Activated T-cell treated with anti-CD3 and anti-CD28 coated beads, Interleukin-2, amount 50 U/mL, for 72 hours (primary cell): ENCODE measurements around the gene UPF3A. TPM values are rescaled to one million over a fixed set of nuclear protein-coding genes. Genes with fewer than 3 reads are reported as not detected.
A peak's percentile ranks its signal among the peaks of the same experiment; 100 is the strongest.
"Not testable (repeated sequence)": the region's sequence is repeated elsewhere in the genome, so short reads cannot be mapped to it uniquely, and the experiment has no call there.

ENCODE experiments used
- ATAC-seq, 2 donors: fragments of 150-1000 bp; cut with Tn5 transposase; replicated peaks in 1 of 2; 2 replicates each; pipeline ENCODE4 v1.10.0; 2021; ENCODE audit warnings: moderate library complexity in 2 of 2, mild to moderate bottlenecking in 1 of 2
- DNase-seq, 2 donors: peaks; one replicate each; pipeline ENCODE4 v3.0.0; 2021 to 2022; ENCODE audit warnings: mixed read lengths in 1 of 2
- H3K27ac Mint-ChIP-seq: one replicate; pipeline ENCODE4 v1.8.0; 2022; ENCODE audit warnings: mild to moderate bottlenecking, moderate library complexity, mixed read lengths
- H3K27me3 Mint-ChIP-seq: one replicate; pipeline ENCODE4 v1.8.0; 2022; ENCODE audit warnings: low read depth, mixed read lengths
- H3K36me3 Mint-ChIP-seq, 2 donors: one replicate each; pipeline ENCODE4 v1.8.0; 2022; ENCODE audit warnings: mixed read lengths in 2 of 2, mild to moderate bottlenecking in 1 of 2; ENCODE audit not compliant: insufficient read depth in 2 of 2
- H3K4me1 Mint-ChIP-seq: one replicate; pipeline ENCODE4 v1.8.0; 2022; ENCODE audit warnings: low read depth, mixed read lengths
- H3K4me3 Mint-ChIP-seq, 2 donors: one replicate each; pipeline ENCODE4 v1.8.0; 2022; ENCODE audit warnings: mild to moderate bottlenecking in 2 of 2, mixed read lengths in 2 of 2, moderate library complexity in 2 of 2
- H3K9me3 Mint-ChIP-seq, 2 donors: one replicate each; pipeline ENCODE4 v1.8.0; 2022; ENCODE audit warnings: mixed read lengths in 2 of 2
- total RNA-seq, 2 donors: library from RNA; stranded (reverse); gene quantifications; one replicate each; pipeline ENCODE4 v1.2.3, GENCODE V29; 2022

UPF3A gene
- total RNA-seq, 2 donors from 2014 or later: 66.4 to 81.5 TPM

- Mint-ChIP-seq H3K27me3 (no peaks in the 10 kb centered on the region), H3K4me3 (peak within 1 kb of the TSS; percentile 86 to 87), H3K27ac (peak within 1 kb of the TSS; percentile 87), H3K9me3 (no peaks in the 10 kb centered on the region), H3K36me3 (peaks cover 4 to 8% of the 10 kb centered on the region in 2 donors), H3K4me1 (peaks cover 65% of the 10 kb centered on the region)
- ATAC-seq (peak; percentile 83 to 86), DNase-seq (peak; percentile 95 to 97)
These were observed 32.9 kb downstream of the UPF3A start, which contains the start of gene CHAMP1 for GRCh38 chr13:114314074-114314912. Gene CHAMP1 (plus strand): TSS chr13:114314503. CDS start chr13:114323843, 9,340 bp downstream.

- H3K27ac Mint-ChIP-seq: peak overlapping the region; percentile 48
- no peaks in the 10 kb centered on the region for H3K9me3 Mint-ChIP-seq
- no peak for ATAC-seq
- peaks cover 9 to 16% of the 10 kb centered on the region in 2 donors for H3K36me3 Mint-ChIP-seq
- DNase-seq: no peak
- no peaks in the 10 kb centered on the region for H3K27me3 Mint-ChIP-seq
- H3K4me1 Mint-ChIP-seq: peaks cover 74% of the 10 kb centered on the region
- peak overlapping the region; percentile 86 to 87 for H3K4me3 Mint-ChIP-seq
These were observed 33.8 kb downstream of the UPF3A start for GRCh38 chr13:114315074-114315785.

- DNase-seq (no peak), ATAC-seq (no peak)
- peaks cover 15 to 37% of the 10 kb centered on the region in 2 donors for H3K36me3 Mint-ChIP-seq
- no peaks in the 10 kb centered on the region for H3K27me3 Mint-ChIP-seq
- no peaks in the 10 kb centered on the region for H3K9me3 Mint-ChIP-seq
- peak overlapping the region; percentile 12 to 56 for H3K4me3 Mint-ChIP-seq
- peak overlapping the region; percentile 91 for H3K27ac Mint-ChIP-seq
- H3K4me1 Mint-ChIP-seq: peaks cover 89% of the 10 kb centered on the region
These were observed 37.2 kb downstream of the UPF3A start for GRCh38 chr13:114318624-114319023.

- peaks cover 93% of the 10 kb centered on the region for H3K4me1 Mint-ChIP-seq
- H3K36me3 Mint-ChIP-seq: peaks cover 21 to 45% of the 10 kb centered on the region in 2 donors
- no peaks in the 10 kb centered on the region for H3K27me3 Mint-ChIP-seq
- H3K9me3 Mint-ChIP-seq: no peaks in the 10 kb centered on the region
- H3K27ac Mint-ChIP-seq: peak overlapping the region; percentile 91
- H3K4me3 Mint-ChIP-seq: peak overlapping the region; percentile 8 to 12
- ATAC-seq: no peak
- no peak for DNase-seq
These were observed 38.1 kb downstream of the UPF3A start for GRCh38 chr13:114319441-114319913.

- Mint-ChIP-seq H3K36me3 (peaks cover 23 to 48% of the 10 kb centered on the region in 2 donors), H3K27me3 (no peaks in the 10 kb centered on the region), H3K9me3 (no peaks in the 10 kb centered on the region), H3K27ac (peak overlapping the region; percentile 91), H3K4me3 (peak overlapping the region in 1 of 2 donors; percentile 12), H3K4me1 (peaks cover 95% of the 10 kb centered on the region)
- ATAC-seq (no peak), DNase-seq (no peak)
These were observed 38.7 kb downstream of the UPF3A start for GRCh38 chr13:114320065-114320464.

GRCh38 chr13:114321256-114321655, 39.9 kb downstream of the UPF3A start:
- Mint-ChIP-seq H3K27me3 (no peaks in the 10 kb centered on the region), H3K9me3 (no peaks in the 10 kb centered on the region), H3K36me3 (peaks cover 26 to 51% of the 10 kb centered on the region in 2 donors), H3K27ac (no peak overlapping the region), H3K4me1 (peaks cover 95% of the 10 kb centered on the region), H3K4me3 (no peak overlapping the region)
- no peak for DNase-seq
- ATAC-seq: no peak

- peaks cover 26 to 51% of the 10 kb centered on the region in 2 donors for H3K36me3 Mint-ChIP-seq
- no peak for DNase-seq
- peak overlapping the region in 1 of 2 donors; percentile 76 for H3K4me3 Mint-ChIP-seq
- no peaks in the 10 kb centered on the region for H3K27me3 Mint-ChIP-seq
- H3K9me3 Mint-ChIP-seq: no peaks in the 10 kb centered on the region
- H3K4me1 Mint-ChIP-seq: peaks cover 84% of the 10 kb centered on the region
- H3K27ac Mint-ChIP-seq: no peak overlapping the region
- ATAC-seq: peak; percentile 46 to 55
These were observed 41.9 kb downstream of the UPF3A start for GRCh38 chr13:114323349-114323748.

- Mint-ChIP-seq H3K4me1 (peaks cover 74% of the 10 kb centered on the region), H3K36me3 (peaks cover 26 to 49% of the 10 kb centered on the region in 2 donors), H3K27me3 (no peaks in the 10 kb centered on the region), H3K27ac (peak overlapping the region; percentile 88), H3K9me3 (no peaks in the 10 kb centered on the region), H3K4me3 (peak overlapping the region; percentile 20 to 76)
- ATAC-seq: peak; percentile 45 to 79
- peak in 1 of 2 donors; percentile 11 for DNase-seq
These were observed 42.9 kb downstream of the UPF3A start for GRCh38 chr13:114324334-114324733.

- no peak for DNase-seq
- H3K36me3 Mint-ChIP-seq: peaks cover 19 to 38% of the 10 kb centered on the region in 2 donors
- no peaks in the 10 kb centered on the region for H3K27me3 Mint-ChIP-seq
- H3K4me3 Mint-ChIP-seq: peak overlapping the region; percentile 5 to 51
- ATAC-seq: no peak
- H3K4me1 Mint-ChIP-seq: peaks cover 60% of the 10 kb centered on the region
- H3K27ac Mint-ChIP-seq: peak overlapping the region; percentile 75
- H3K9me3 Mint-ChIP-seq: no peaks in the 10 kb centered on the region
These were observed 44.3 kb downstream of the UPF3A start for GRCh38 chr13:114325729-114326128.

- H3K4me3 Mint-ChIP-seq: no peak overlapping the region
- peaks cover 42% of the 10 kb centered on the region for H3K4me1 Mint-ChIP-seq
- DNase-seq (no peak), ATAC-seq (no peak)
- no peak overlapping the region for H3K27ac Mint-ChIP-seq
- peaks cover 12 to 22% of the 10 kb centered on the region in 2 donors for H3K36me3 Mint-ChIP-seq
- no peaks in the 10 kb centered on the region for H3K27me3 Mint-ChIP-seq
- no peaks in the 10 kb centered on the region for H3K9me3 Mint-ChIP-seq
These were observed 46.6 kb downstream of the UPF3A start for GRCh38 chr13:114328034-114328433.

GRCh38 chr13:114328595-114328994, 47.2 kb downstream of the UPF3A start:
- Mint-ChIP-seq H3K27me3 (no peaks in the 10 kb centered on the region), H3K27ac (no peak overlapping the region), H3K4me1 (peaks cover 43% of the 10 kb centered on the region), H3K36me3 (peaks cover 12 to 20% of the 10 kb centered on the region in 2 donors), H3K4me3 (no peak overlapping the region), H3K9me3 (no peaks in the 10 kb centered on the region)
- no peak for ATAC-seq
- no peak for DNase-seq

GRCh38 chr13:114330086-114330485, 48.7 kb downstream of the UPF3A start:
- H3K36me3 Mint-ChIP-seq: peaks cover 3 to 6% of the 10 kb centered on the region in 2 donors
- peaks cover 36% of the 10 kb centered on the region for H3K4me1 Mint-ChIP-seq
- no peak overlapping the region for H3K4me3 Mint-ChIP-seq
- ATAC-seq (no peak), DNase-seq (no peak)
- no peak overlapping the region for H3K27ac Mint-ChIP-seq
- H3K27me3 Mint-ChIP-seq: no peaks in the 10 kb centered on the region
- H3K9me3 Mint-ChIP-seq: no peaks in the 10 kb centered on the region

GRCh38 chr13:114333881-114334280, 52.5 kb downstream of the UPF3A start:
- not testable (repeated sequence) for H3K36me3 Mint-ChIP-seq, H3K9me3 Mint-ChIP-seq, ATAC-seq, H3K27me3 Mint-ChIP-seq, H3K27ac Mint-ChIP-seq, DNase-seq
- Mint-ChIP-seq H3K4me3 (peak overlapping the region; percentile 37 to 42), H3K4me1 (peaks cover 16% of the 10 kb centered on the region)
